ENCODE results near the gene PABPN1.

DNA sequence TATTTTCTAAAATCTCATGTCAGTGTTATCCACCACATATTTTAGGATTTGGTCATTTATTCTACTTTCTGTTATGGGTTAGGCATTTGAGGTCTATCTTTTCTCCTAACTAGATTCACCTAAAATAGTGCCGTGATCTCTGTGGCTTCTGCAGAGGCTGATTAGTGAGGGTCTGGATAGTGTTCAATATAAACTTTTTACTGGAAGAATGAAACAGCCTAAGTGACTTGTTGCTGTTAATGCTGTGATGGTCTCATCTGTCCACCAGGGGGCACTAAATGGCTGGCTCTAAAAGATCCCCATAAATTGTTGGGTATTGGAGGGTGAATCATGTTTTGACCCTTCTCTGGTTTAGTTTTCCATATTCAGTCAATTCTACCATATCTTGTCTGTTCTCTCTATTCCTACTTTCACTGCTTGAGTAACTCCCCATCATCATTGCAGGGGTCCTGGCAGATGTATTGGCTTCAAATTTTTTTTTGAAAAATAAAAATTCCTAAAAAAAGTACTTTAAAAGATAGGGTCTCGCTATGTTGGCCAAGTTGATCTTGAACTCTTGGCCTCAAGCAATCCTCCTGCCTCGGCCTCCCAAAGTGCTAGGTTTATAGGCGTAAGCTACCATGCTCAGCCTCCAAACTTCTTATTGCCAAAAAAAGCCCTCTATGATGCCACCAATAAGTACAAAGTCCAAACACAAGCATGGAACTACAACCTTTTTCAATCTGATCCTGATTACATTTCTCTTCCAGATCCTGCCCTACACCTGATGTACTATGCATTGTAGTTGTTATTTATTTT, 6.9 kb downstream of the PABPN1 start:
- TF ChIP-seq EZH2phosphoT487 (IDR thresholded peaks at IDR 0.05; ENCODE audit: low read length) (no peak), EZH2 (optimal IDR thresholded peaks at IDR 0.05; ENCODE audit: low read depth, low read length) (no peak)
- TF ChIP-seq, protein P1, sequence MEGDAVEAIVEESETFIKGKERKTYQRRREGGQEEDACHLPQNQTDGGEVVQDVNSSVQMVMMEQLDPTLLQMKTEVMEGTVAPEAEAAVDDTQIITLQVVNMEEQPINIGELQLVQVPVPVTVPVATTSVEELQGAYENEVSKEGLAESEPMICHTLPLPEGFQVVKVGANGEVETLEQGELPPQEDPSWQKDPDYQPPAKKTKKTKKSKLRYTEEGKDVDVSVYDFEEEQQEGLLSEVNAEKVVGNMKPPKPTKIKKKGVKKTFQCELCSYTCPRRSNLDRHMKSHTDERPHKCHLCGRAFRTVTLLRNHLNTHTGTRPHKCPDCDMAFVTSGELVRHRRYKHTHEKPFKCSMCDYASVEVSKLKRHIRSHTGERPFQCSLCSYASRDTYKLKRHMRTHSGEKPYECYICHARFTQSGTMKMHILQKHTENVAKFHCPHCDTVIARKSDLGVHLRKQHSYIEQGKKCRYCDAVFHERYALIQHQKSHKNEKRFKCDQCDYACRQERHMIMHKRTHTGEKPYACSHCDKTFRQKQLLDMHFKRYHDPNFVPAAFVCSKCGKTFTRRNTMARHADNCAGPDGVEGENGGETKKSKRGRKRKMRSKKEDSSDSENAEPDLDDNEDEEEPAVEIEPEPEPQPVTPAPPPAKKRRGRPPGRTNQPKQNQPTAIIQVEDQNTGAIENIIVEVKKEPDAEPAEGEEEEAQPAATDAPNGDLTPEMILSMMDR (IDR thresholded peaks at IDR 0.05; ENCODE audit: low read length) = peak; percentile 59
